Activated T-cell treated with anti-CD3 and anti-CD28 coated beads for 4 hours (primary cell): ENCODE data around the gene PTPN21.

ENCODE experiments used
- DNase-seq: peaks from one replicate; pipeline ENCODE4 v3.0.0-alpha.2; 2020

PTPN21 gene

GRCh38 chr14:88554457-88555286 lies at the start of gene PTPN21:
Gene PTPN21 (minus strand): TSS chr14:88555007. CDS start chr14:88550417, 4,590 bp downstream.
- DNase-seq = no peak

- no peak for DNase-seq
These were observed 49.4 kb upstream of the PTPN21 start for GRCh38 chr14:88604212-88604611.

- DNase-seq = no peak
These were observed 45.1 kb upstream of the PTPN21 start for GRCh38 chr14:88599761-88600439.

DNA sequence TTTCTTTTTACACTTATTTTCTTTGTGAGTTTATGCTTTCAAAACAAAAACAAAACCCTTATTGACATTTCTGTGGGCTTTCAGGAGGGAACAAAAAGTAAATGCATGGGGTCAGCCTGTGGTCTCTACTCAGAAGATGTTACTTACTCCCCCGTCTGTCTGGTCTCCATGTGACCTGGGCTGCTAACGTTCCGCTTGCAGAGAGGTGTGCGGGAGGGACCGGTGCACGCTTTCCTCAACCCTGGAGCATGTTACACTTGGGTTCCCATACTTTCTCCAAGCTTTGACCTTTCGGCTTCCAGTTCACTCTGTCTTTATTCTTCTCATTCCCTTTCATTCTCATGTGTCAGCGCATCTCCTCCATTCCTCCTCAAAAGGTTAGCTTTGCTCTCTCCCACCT lies 44.5 kb upstream of the PTPN21 start:
- DNase-seq = no peak

GRCh38 chr14:88598097-88598675 lies 43.4 kb upstream of the PTPN21 start:
- no peak for DNase-seq

- no peak for DNase-seq
These were observed 42.8 kb upstream of the PTPN21 start for GRCh38 chr14:88597601-88598000.

GRCh38 chr14:88597038-88597437 lies 42.2 kb upstream of the PTPN21 start:
- no peak for DNase-seq

DNA sequence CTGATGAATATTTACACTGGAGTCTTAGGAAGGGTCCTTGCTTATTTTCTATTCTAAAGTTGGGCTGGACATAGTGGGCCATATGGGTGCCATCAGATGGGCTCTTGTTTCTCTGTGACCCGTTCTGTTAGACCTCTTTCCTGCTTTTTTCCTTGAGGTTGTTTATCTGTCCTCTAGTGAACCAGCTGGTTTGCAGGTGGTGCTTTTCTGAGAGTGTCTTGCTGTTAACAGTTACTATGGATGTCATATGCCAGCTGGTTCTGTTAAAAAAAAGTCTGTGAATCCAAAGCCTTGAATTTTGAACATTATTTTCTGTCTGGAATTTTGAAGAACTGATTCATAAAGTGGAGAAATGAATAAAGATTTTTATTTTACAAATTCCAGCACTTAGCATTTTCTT lies 37.2 kb upstream of the PTPN21 start:
- DNase-seq = no peak

DNA sequence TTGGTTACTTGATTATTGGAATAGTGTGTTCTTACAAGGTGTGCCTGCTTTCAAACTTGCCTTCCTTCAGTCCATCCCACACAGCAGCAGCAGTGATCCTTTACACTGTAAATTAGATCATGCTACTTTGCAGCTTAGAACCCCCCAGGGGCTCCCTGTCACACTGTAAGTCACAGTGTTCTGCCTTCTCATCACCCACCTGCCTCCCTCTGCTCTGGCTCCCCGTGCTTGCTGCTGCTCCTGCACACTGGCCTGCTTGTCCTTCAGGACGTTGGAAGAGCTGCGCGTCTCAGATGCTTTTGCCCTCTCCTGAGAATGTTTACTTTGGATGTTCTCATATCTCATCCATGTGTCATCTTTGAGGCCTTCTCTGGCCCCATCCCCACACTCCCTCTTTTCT lies 35.4 kb upstream of the PTPN21 start:
- no peak for DNase-seq

GRCh38 chr14:88588081-88588480 lies 33.3 kb upstream of the PTPN21 start:
- DNase-seq = no peak

DNA sequence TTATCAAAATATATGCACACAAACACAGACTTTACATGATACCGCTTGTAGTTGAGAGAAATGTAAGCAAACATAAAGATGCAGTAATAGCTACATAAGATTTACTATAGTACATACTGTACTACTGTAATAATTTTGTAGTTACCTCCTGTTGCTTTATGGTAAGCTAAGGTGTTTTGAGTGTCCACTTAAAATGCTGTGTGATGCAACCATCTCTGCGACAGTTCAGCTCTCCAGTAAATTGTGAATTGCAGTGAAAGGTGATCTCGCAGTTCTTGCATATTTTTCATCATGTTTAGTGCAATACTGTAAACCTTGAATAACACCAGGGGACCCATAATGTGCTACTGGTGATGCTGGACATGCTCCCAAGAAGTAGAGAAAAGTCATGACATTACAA lies 29.6 kb upstream of the PTPN21 start:
- DNase-seq = no peak

- no peak for DNase-seq
These were observed 21.4 kb upstream of the PTPN21 start for GRCh38 chr14:88576222-88576621.

- DNase-seq = no peak
These were observed 17.3 kb upstream of the PTPN21 start for GRCh38 chr14:88572117-88572516.

GRCh38 chr14:88568196-88568595 lies 13.4 kb upstream of the PTPN21 start:
- no peak for DNase-seq

- no peak for DNase-seq
These were observed 10.6 kb upstream of the PTPN21 start for GRCh38 chr14:88565427-88565826.

GRCh38 chr14:88563845-88564244 lies 9.0 kb upstream of the PTPN21 start:
- no peak for DNase-seq

GRCh38 chr14:88562831-88563686 lies 8.3 kb upstream of the PTPN21 start, which contains the start of gene ZC3H14:
Gene ZC3H14 (plus strand): TSS chr14:88563037. CDS start chr14:88563134, 97 bp downstream.
- peak; percentile 82 for DNase-seq

DNA sequence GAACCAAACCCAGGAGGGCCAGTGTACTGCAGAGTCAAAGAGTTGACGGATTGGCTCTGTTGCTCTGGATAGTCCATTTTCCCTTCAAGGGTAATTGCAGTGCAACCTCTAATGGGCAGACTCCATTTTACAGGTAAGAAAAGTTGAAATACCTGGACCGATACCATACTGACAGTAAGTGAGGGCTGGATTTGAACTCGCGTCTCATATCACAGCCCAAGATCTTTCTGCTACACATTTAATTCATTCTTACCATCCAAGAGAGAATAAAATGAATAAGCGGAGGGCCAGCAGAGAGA lies 7.7 kb upstream of the PTPN21 start:
- DNase-seq = no peak

GRCh38 chr14:88559852-88560251 lies 5.0 kb upstream of the PTPN21 start:
- no peak for DNase-seq

GRCh38 chr14:88556581-88556980 lies 1.8 kb upstream of the PTPN21 start:
- no peak for DNase-seq

DNA sequence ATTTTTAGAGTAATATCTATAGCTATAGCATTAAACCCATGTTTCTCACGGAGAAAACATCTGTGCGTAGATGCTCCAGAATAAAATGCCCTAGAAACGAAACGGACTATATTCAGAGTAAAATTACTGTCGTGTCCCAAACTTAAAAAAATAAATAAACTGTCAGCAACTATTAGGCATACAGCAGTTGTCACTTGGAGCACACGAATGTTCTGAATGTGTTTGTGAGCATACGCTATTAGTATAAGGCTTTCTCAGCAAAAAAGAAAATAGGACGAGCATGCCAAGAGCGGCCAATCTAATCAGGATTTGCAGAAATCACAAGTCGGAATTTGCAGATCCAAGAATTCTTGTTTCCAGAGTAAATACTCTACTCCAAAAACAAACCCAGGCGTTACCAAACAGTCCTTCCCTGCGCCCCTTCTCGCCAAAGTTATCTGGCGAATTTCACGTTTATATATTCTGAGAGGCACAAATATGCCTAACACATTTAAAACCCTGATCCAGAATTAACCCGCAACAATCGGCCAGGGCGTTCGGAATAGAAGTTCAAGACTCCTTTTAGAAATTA lies 836 bp downstream of the PTPN21 start:
- DNase-seq = no peak

GRCh38 chr14:88552876-88553275 lies 1.9 kb downstream of the PTPN21 start:
- DNase-seq = no peak

GRCh38 chr14:88551980-88552431 lies 2.8 kb downstream of the PTPN21 start:
- DNase-seq = no peak
